Type B pancreatic cell (in vitro differentiated cells): ENCODE measurements around the gene PRKCZ. TPM values are rescaled to one million over a fixed set of nuclear protein-coding genes. Genes with fewer than 3 reads are reported as not detected.

ENCODE experiments used
- DNase-seq: peaks from one replicate; pipeline ENCODE4 v3.0.0; 2021; ENCODE audit warnings: mixed read lengths; ENCODE audit not compliant: unreplicated experiment; ENCODE audit errors: extremely low spot score
- H3K27ac Mint-ChIP-seq: 2 replicates; pipeline ENCODE4 v1.8.0; 2021; ENCODE audit warnings: mild to moderate bottlenecking, mixed read lengths
- H3K27me3 Mint-ChIP-seq: 2 replicates; pipeline ENCODE4 v1.8.0; 2021; ENCODE audit warnings: mixed read lengths
- H3K36me3 Mint-ChIP-seq: 2 replicates; pipeline ENCODE4 v1.8.0; 2021; ENCODE audit warnings: mixed read lengths
- H3K4me1 Mint-ChIP-seq: one replicate; pipeline ENCODE4 v1.8.0; 2021; ENCODE audit warnings: mixed read lengths; ENCODE audit not compliant: unreplicated experiment
- H3K4me3 Mint-ChIP-seq: 2 replicates; pipeline ENCODE4 v1.8.0; 2021; ENCODE audit warnings: mild to moderate bottlenecking, mixed read lengths
- H3K9me3 Mint-ChIP-seq: 2 replicates; pipeline ENCODE4 v1.8.0; 2021; ENCODE audit warnings: mixed read lengths
- total RNA-seq: library from RNA; stranded (reverse); gene quantifications from 2 replicates; pipeline ENCODE4 v1.2.1, GENCODE V29; 2021; ENCODE audit warnings: low replicate concordance
- TF ChIP-seq, protein P1 (sequence below): fragments of 200-600 bp; sonication (generic); conservative IDR thresholded peaks from 2 replicates; pipeline ENCODE4 v1.5.0; 2021; ENCODE audit warnings: antibody characterized with exemption, mild to moderate bottlenecking

PRKCZ gene
- total RNA-seq, 1 donor from 2014 or later = 33.2 TPM

DNA sequence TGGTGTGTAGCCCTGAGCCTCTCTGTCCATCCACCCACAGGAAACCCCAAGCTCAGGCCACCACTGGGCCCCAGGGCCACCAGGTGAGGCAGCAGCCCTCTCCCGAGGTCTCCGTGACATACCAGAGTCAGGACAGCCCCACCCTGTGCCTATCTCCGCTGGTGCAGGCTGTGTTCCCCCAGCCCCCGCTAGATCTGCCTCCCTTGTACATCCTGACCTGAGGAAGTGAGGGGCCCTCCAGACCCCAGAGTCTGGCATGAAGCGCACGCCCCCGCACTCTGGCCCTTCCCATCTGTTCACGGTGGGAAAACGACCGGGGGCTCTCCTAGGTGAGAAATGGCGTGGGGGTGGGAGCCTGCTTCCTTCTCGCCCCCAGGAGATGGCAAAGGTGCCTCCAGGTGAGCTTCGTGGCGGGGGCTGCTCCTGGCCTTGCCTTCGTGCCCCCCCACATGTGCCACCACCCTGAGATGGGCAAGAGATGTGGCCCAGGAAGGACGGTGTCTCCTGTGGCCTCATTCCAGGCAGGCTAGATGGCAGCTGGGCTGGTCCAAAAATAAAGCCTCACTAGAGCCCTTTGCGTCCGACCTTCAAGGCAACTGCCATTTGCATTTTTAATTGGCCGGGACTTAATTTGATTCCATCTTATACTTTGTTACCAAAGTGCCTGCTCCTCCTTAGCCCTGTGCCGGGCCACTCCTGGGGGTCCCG lies 28.0 kb upstream of the PRKCZ start:
- DNase-seq = no peak
- no peak overlapping the region for H3K4me3 Mint-ChIP-seq
- no peaks in the 10 kb centered on the region for H3K36me3 Mint-ChIP-seq

DNA sequence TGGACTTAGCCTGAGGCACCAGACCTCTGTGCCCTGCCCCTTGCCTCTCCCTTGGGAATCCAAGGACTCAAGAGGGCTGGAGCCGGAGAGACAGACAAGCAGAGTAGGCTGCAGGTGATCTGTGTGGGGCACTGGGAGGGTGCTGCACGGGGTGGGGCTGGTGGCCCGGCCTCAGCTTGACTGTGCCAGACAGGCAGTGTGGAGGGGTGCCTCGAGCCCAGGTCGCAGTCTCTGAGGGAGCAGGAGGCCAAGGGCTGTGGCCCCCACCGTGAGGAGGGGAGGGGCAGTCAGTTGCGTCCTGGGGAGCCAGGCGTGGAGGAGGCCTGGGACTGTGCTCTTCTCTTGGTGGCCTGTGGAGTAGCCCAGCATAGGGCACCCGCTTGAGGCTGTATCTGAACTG lies 27.0 kb upstream of the PRKCZ start:
- TF ChIP-seq, protein P1, sequence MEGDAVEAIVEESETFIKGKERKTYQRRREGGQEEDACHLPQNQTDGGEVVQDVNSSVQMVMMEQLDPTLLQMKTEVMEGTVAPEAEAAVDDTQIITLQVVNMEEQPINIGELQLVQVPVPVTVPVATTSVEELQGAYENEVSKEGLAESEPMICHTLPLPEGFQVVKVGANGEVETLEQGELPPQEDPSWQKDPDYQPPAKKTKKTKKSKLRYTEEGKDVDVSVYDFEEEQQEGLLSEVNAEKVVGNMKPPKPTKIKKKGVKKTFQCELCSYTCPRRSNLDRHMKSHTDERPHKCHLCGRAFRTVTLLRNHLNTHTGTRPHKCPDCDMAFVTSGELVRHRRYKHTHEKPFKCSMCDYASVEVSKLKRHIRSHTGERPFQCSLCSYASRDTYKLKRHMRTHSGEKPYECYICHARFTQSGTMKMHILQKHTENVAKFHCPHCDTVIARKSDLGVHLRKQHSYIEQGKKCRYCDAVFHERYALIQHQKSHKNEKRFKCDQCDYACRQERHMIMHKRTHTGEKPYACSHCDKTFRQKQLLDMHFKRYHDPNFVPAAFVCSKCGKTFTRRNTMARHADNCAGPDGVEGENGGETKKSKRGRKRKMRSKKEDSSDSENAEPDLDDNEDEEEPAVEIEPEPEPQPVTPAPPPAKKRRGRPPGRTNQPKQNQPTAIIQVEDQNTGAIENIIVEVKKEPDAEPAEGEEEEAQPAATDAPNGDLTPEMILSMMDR = no peak
- no peak for DNase-seq

More for the DNA sequence above, 28.0 kb upstream of the PRKCZ start:
- H3K27ac Mint-ChIP-seq = no peak overlapping the region
- H3K27me3 Mint-ChIP-seq = peaks cover 56% of the 10 kb centered on the region
- TF ChIP-seq, protein P1 = no peak
- H3K4me1 Mint-ChIP-seq = no peaks in the 10 kb centered on the region
- H3K9me3 Mint-ChIP-seq = no peaks in the 10 kb centered on the region

DNA sequence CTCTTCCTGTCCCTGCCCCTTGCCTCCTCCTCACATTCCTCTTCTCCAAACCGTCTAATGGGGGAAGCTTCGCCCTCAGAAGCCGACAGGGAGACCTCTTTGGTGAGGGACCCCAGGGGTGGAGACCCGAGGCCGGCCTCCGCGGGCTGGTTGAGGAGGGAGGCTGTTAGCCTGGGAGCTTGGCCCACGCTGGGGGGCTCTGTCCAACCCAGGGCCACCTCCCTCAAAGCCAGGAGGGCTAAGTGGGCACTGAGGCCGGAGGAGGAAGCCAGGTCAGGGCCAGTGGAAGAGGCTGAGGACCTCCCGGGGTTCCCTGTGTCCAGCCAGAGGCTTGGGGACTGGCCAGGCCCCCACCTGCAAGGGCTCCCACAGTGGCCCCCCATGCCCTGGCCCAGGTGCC lies 25.8 kb upstream of the PRKCZ start:
- TF ChIP-seq, protein P1 = no peak
- DNase-seq = no peak
- Mint-ChIP-seq H3K4me3 (no peak overlapping the region), H3K36me3 (no peaks in the 10 kb centered on the region), H3K27ac (no peak overlapping the region), H3K4me1 (no peaks in the 10 kb centered on the region), H3K9me3 (no peaks in the 10 kb centered on the region), H3K27me3 (peaks cover 44% of the 10 kb centered on the region)

More for the DNA sequence above, 27.0 kb upstream of the PRKCZ start:
- no peaks in the 10 kb centered on the region for H3K9me3 Mint-ChIP-seq
- no peak overlapping the region for H3K27ac Mint-ChIP-seq
- H3K27me3 Mint-ChIP-seq = peaks cover 49% of the 10 kb centered on the region
- H3K36me3 Mint-ChIP-seq = no peaks in the 10 kb centered on the region
- H3K4me3 Mint-ChIP-seq = no peak overlapping the region
- no peaks in the 10 kb centered on the region for H3K4me1 Mint-ChIP-seq

DNA sequence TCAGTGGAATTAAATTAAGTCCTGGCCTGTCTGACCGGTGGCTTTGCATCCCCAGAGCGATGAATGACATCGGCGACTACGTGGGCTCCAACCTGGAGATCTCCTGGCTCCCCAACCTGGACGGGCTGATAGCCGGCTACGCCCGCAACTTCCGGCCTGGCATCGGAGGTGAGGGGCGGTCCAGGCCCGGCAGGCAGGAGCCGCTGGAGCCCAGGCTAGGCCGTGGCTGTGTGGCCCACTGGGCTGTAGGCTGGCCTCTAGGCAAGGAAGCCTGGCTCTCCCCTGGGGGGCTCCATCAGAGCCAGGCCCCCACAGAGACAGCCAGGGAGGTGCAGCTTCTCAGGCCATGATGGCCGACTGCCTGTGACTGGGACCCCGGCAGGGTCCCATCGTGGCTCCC lies 25.3 kb upstream of the PRKCZ start:
- H3K4me1 Mint-ChIP-seq = no peaks in the 10 kb centered on the region
- no peaks in the 10 kb centered on the region for H3K9me3 Mint-ChIP-seq
- no peak for DNase-seq
- H3K36me3 Mint-ChIP-seq = no peaks in the 10 kb centered on the region
- peaks cover 42% of the 10 kb centered on the region for H3K27me3 Mint-ChIP-seq
- no peak overlapping the region for H3K27ac Mint-ChIP-seq
- TF ChIP-seq, protein P1 = no peak
- no peak overlapping the region for H3K4me3 Mint-ChIP-seq

DNA sequence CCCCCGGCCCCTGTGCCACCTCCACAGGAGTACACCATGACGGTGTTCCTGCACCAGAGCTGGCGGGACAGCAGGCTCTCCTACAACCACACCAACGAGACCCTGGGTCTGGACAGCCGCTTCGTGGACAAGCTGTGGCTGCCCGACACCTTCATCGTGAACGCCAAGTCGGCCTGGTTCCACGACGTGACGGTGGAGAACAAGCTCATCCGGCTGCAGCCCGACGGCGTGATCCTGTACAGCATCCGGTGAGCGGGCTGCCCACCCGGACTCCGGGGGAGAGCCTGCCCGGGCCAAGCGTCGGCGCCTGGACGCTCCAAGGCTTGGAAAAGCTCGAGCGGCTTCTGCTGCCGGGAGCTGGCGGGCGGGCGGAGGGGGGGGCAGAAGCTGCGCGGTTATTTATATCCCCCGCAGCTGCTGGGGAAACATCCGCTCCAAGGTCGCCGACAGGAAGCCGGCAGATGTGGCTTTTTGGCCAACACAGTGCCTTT lies 24.7 kb upstream of the PRKCZ start:
- Mint-ChIP-seq H3K27me3 (peaks cover 35% of the 10 kb centered on the region), H3K36me3 (no peaks in the 10 kb centered on the region), H3K9me3 (no peaks in the 10 kb centered on the region), H3K4me1 (no peaks in the 10 kb centered on the region), H3K4me3 (no peak overlapping the region), H3K27ac (no peak overlapping the region)
- no peak for DNase-seq
- TF ChIP-seq, protein P1 = no peak
